Glutamatergic neuron (in vitro differentiated cells): Measurements from ENCODE around the gene PDLIM5. TPM values are rescaled to one million over a fixed set of nuclear protein-coding genes. Genes with fewer than 3 reads are reported as not detected.

Experiments
- DNase-seq: peaks from one replicate; pipeline ENCODE4 v3.0.0; 2022
- H3K27ac Mint-ChIP-seq: one replicate; pipeline ENCODE4 v1.8.0; 2020; ENCODE audit warnings: mild to moderate bottlenecking, mixed read lengths, inconsistent platforms; ENCODE audit not compliant: unreplicated experiment
- H3K27me3 Mint-ChIP-seq: one replicate; pipeline ENCODE4 v1.8.0; 2020; ENCODE audit warnings: mild to moderate bottlenecking, moderate library complexity, mixed read lengths, inconsistent platforms; ENCODE audit not compliant: unreplicated experiment
- H3K36me3 Mint-ChIP-seq: one replicate; pipeline ENCODE4 v1.8.0; 2020; ENCODE audit warnings: mild to moderate bottlenecking, mixed read lengths, inconsistent platforms; ENCODE audit not compliant: unreplicated experiment
- H3K4me1 Mint-ChIP-seq: one replicate; pipeline ENCODE4 v1.8.0; 2020; ENCODE audit warnings: mild to moderate bottlenecking, low read depth, mixed read lengths, inconsistent platforms; ENCODE audit not compliant: unreplicated experiment
- H3K4me3 Mint-ChIP-seq: one replicate; pipeline ENCODE4 v1.8.0; 2020; ENCODE audit warnings: mild to moderate bottlenecking, mixed read lengths, inconsistent platforms; ENCODE audit not compliant: unreplicated experiment
- H3K9me3 Mint-ChIP-seq: one replicate; pipeline ENCODE4 v1.8.0; 2020; ENCODE audit warnings: mild to moderate bottlenecking, moderate library complexity, mixed read lengths, inconsistent platforms; ENCODE audit not compliant: unreplicated experiment
- total RNA-seq: library from RNA; stranded (reverse); fragmentation: NEBNext Ultra II Directional; extraction: Animal tissue kit (Norgen Biotek cat#: 25700); gene quantifications from one replicate; pipeline ENCODE4 v1.2.1, GENCODE V29; 2021; ENCODE audit not compliant: unreplicated experiment
- TF ChIP-seq, protein P1 (sequence below): fragments of 200-600 bp; sonication (generic); IDR thresholded peaks from one replicate; pipeline ENCODE4 v1.5.0; 2021; ENCODE audit not compliant: partially characterized antibody, unreplicated experiment

Gene PDLIM5
- total RNA-seq, 1 donor from 2014 or later = 32.7 TPM

DNA sequence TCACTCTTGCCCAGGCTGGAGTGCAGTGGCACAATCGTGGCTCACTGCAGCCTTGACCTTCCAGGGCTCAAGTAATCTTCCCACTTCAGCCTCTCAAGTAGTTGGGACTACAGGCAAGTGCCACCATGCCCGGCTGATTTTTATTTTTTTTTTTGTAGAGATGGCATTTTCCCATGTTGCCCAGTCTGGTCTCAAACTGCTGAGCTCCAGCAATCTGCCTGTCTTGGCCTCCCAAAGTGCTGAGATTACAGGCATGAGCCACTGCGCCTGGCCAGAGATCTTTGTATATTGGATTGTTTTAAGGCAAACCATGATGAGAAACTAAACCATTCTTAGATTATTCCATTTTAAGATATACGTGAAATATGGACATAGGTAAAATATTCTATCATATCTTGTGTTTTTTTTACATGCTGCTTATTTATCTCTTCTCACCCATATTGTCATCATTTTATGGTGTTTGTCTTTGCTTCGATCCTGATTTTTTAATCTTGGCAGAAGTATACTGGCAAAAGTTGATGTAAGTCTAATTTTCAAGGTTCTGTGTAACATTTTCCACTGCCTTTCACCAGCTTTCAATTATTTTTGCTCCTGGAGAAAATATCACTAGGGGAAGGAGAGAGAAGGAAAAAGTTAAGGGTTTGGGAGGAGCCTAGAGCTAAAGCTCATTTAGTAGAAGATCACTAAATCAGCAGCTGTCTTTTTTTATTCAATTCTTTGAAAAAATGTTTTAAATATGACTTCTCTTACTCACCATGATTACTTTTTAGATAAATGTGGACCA lies 27.8 kb downstream of the PDLIM5 start:
- no peak overlapping the region for H3K27ac Mint-ChIP-seq
- no peak overlapping the region for H3K4me3 Mint-ChIP-seq
- no peaks in the 10 kb centered on the region for H3K36me3 Mint-ChIP-seq
- peaks cover 8% of the 10 kb centered on the region for H3K4me1 Mint-ChIP-seq
- TF ChIP-seq, protein P1, sequence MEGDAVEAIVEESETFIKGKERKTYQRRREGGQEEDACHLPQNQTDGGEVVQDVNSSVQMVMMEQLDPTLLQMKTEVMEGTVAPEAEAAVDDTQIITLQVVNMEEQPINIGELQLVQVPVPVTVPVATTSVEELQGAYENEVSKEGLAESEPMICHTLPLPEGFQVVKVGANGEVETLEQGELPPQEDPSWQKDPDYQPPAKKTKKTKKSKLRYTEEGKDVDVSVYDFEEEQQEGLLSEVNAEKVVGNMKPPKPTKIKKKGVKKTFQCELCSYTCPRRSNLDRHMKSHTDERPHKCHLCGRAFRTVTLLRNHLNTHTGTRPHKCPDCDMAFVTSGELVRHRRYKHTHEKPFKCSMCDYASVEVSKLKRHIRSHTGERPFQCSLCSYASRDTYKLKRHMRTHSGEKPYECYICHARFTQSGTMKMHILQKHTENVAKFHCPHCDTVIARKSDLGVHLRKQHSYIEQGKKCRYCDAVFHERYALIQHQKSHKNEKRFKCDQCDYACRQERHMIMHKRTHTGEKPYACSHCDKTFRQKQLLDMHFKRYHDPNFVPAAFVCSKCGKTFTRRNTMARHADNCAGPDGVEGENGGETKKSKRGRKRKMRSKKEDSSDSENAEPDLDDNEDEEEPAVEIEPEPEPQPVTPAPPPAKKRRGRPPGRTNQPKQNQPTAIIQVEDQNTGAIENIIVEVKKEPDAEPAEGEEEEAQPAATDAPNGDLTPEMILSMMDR = no peak
- DNase-seq = no peak
- no peaks in the 10 kb centered on the region for H3K27me3 Mint-ChIP-seq
- H3K9me3 Mint-ChIP-seq = no peaks in the 10 kb centered on the region

DNA sequence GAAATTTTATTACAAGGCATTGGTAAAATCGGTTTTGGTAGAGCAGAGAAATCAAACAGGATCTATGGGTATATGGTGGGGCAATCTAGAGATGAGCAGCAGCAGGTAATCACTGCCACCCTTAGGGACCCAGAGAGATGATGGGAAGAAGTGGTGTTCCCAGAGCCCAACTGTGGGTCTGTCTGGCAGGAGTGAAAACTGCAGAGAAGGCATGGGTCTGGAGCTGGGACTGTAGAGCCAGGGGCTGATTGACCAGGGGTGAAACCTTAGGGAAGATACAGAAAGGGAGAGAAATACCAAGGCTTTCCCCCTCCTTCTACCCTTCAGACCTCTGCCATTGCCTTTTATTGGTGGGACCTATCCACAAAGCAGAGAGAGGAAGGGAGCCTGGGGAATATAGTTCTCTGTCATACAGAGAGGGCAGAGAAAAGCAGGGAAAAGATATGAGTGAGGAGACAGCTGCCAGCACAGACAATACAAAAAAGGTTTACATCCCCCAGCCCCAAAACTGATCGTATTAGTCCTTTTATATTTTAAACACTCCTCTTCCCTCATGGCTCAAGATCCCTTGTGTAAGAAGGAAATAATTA lies 28.7 kb downstream of the PDLIM5 start:
- TF ChIP-seq, protein P1 = no peak
- Mint-ChIP-seq H3K9me3 (no peaks in the 10 kb centered on the region), H3K36me3 (no peaks in the 10 kb centered on the region), H3K27ac (peak overlapping the region; percentile 40), H3K4me1 (peaks cover 8% of the 10 kb centered on the region), H3K27me3 (no peaks in the 10 kb centered on the region), H3K4me3 (no peak overlapping the region)
- no peak for DNase-seq

DNA sequence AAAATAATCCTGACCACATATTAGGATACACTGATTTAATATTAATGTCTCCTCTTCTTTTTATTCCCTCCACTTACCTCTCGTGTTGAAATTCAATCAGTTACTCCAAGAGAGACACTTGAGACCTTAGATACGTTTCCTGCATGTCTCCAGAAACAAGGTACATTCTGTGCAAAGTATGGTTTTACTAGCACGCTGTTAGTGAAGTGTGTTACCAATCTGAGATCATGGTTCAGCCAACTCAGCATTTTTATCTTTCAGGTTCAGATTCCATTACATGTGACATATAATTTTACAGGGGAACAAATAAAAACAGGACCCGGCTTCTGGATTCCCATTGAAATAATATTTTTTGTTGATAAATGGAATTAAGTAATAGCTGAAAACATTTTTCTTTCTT lies 32.2 kb downstream of the PDLIM5 start:
- H3K4me3 Mint-ChIP-seq = no peak overlapping the region
- no peaks in the 10 kb centered on the region for H3K9me3 Mint-ChIP-seq
- H3K4me1 Mint-ChIP-seq = peaks cover 7% of the 10 kb centered on the region
- no peak overlapping the region for H3K27ac Mint-ChIP-seq
- TF ChIP-seq, protein P1 = no peak
- no peak for DNase-seq
- H3K27me3 Mint-ChIP-seq = no peaks in the 10 kb centered on the region
- H3K36me3 Mint-ChIP-seq = no peaks in the 10 kb centered on the region

DNA sequence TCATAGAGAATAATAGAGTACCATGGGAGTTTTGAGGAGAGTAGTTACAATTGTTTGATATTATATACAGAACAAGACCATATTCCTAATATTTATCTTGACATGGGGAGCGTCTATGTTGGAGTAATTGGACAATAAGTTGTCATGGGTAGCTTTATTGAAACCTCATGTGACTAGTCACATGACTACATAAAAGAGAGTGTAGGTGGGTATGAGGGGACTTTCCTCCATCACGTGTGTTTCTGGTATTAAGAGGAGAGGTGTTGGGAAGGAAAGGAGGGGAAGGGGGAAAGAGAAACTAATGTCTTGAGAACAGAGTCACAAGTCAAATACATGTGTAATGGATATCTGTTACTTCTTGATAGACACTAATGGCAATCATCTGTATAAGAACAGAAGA lies 33.1 kb downstream of the PDLIM5 start:
- TF ChIP-seq, protein P1 = no peak
- Mint-ChIP-seq H3K4me1 (peaks cover 7% of the 10 kb centered on the region), H3K4me3 (no peak overlapping the region), H3K36me3 (no peaks in the 10 kb centered on the region), H3K27me3 (no peaks in the 10 kb centered on the region), H3K9me3 (no peaks in the 10 kb centered on the region), H3K27ac (no peak overlapping the region)
- DNase-seq = no peak

DNA sequence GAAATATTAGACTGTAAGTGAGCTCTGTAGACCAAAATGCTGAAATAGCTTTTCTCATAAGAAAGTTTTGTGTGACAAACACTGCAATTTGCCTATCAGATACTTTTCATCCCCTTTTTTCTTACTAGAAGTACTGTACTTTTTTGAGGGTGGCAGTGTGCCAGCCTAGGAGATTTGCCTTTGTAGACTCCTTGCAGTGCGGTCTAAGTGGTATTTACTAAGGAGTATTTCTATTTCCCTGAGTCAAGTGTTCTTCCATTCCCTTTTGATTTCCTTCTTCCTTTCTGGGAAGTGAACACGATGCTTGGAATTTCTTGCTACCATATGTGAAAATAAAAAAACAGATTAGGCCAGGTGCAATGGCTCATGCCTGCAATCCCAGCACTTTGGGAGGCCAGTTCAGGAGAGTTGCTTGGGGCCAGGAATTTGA lies 34.6 kb downstream of the PDLIM5 start:
- Mint-ChIP-seq H3K27ac (no peak overlapping the region), H3K4me3 (no peak overlapping the region), H3K36me3 (no peaks in the 10 kb centered on the region), H3K27me3 (no peaks in the 10 kb centered on the region), H3K4me1 (no peaks in the 10 kb centered on the region), H3K9me3 (no peaks in the 10 kb centered on the region)
- no peak for DNase-seq
- TF ChIP-seq, protein P1 = no peak
